NCI-H524 (cell line): ENCODE data around the gene ASH1L.
"Not testable (repeated sequence)": the region's sequence is repeated elsewhere in the genome, so short reads cannot be mapped to it uniquely, and the experiment has no call there.

Source experiments
- DNase-seq, 2 experiments: peaks; one replicate each; lab custom pipeline; 2025; lab: John Stamatoyannopoulos, UW

Gene ASH1L, protein sequence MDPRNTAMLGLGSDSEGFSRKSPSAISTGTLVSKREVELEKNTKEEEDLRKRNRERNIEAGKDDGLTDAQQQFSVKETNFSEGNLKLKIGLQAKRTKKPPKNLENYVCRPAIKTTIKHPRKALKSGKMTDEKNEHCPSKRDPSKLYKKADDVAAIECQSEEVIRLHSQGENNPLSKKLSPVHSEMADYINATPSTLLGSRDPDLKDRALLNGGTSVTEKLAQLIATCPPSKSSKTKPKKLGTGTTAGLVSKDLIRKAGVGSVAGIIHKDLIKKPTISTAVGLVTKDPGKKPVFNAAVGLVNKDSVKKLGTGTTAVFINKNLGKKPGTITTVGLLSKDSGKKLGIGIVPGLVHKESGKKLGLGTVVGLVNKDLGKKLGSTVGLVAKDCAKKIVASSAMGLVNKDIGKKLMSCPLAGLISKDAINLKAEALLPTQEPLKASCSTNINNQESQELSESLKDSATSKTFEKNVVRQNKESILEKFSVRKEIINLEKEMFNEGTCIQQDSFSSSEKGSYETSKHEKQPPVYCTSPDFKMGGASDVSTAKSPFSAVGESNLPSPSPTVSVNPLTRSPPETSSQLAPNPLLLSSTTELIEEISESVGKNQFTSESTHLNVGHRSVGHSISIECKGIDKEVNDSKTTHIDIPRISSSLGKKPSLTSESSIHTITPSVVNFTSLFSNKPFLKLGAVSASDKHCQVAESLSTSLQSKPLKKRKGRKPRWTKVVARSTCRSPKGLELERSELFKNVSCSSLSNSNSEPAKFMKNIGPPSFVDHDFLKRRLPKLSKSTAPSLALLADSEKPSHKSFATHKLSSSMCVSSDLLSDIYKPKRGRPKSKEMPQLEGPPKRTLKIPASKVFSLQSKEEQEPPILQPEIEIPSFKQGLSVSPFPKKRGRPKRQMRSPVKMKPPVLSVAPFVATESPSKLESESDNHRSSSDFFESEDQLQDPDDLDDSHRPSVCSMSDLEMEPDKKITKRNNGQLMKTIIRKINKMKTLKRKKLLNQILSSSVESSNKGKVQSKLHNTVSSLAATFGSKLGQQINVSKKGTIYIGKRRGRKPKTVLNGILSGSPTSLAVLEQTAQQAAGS (N-terminal part only)

DNA sequence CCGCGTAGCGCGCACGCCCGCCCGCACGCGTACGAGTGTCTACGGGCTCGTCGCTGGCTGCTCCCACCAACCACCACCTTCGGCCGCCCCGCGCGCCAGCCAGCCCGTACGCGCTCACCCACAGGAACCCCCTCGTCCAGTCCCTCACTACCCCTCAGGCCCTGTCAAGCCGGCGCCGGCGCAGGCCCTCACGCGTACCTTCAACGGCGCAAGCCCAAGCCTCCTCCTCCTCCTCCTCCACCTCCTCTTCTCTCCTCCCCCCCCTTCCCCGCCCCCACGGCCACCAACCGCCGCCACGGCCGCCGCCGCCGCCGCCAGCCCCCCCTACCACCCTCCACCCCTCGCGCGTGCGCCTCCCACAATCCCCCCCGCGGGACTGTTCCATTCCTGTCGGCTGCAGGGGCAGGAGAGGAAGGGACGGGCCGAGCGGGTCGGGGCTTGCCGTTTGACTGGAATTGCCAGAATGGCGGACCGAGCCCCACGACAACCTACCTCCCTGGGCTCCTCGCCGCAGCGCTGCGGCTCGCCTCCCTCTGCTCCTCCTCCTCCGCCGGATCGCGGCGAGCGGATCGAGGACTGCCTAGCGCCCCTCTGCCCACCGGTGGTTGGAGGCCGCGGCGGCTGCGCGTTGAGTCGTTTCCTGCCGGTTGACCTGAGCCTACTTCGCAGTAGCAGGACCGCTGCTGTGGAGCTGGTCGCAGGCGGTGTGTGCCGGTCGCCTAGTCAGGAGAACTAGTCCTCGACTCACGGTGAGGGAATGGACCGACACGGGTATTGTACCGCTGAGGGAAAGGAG lies at the start of gene ASH1L:
ASH1L (minus strand) TSS at position 223 of the 796 bp plus-strand sequence. CDS start 41,284 bp downstream, outside the sequence.
- peak; percentile 86 to 89 for DNase-seq

DNA sequence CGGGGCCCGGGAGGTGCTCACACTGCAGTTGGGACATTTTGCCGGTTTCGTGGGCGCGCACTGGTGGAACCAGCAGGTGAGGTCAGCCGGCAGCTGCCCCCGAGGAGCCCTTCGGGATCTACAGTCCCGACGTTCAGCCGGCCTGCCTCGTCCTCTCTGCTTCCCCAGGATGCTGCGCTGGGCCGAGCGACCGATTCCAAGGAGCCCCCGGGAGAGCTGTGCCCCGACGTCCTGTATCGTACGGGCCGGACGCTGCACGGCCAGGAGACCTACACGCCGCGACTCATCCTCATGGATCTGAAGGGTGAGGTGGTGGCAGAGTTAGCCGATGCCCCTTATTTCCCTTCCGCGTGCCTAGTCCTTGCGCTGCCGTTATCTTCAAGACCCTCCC lies 47.6 kb upstream of the ASH1L start:
- not testable (repeated sequence) for DNase-seq

- DNase-seq, result peak; percentile 94 to 96
These were observed 47.1 kb upstream of the ASH1L start, which contains the start of gene MSTO1 for GRCh38 chr1:155609515-155610256. Gene MSTO1 (plus strand): TSS chr1:155610218. CDS start chr1:155610249, 31 bp downstream.

DNA sequence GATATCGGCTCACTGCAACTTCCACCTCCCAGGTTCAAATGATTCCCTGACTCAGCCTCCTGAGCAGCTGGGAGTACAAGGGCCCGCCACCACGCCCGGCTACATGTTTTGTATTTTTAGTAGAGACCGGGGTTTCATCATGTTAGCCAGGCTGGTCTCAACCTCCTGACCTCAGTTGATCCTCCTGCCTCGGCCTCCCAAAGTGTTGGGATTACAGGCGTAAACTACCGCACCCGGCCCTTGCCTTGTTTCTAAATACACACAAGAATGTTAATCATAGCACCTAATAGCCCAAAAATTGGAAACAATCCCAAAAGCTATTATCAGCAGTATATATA lies 46.3 kb upstream of the ASH1L start:
- DNase-seq, result no peak

DNA sequence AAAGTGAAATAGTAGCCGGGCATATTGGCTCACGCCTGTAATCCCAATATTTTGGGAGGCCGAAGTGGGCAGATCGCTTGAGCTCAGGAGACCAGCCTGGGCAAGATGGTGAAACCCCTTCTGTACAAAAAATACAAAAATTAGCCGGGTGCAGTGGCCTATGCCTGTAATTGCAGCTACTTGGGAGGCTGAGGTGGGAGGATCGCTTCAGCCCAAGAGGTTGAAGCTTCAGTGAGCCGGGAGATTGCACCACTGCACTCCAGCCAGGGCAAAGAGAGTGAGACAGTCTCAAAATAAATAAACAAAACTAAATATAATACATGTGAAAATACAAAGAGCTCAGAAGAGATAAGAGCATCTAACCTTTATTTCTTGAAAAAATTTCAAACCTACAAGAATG lies 45.1 kb upstream of the ASH1L start:
- no peak for DNase-seq

- not testable (repeated sequence) for DNase-seq
These were observed 37.4 kb upstream of the ASH1L start for GRCh38 chr1:155599828-155600572.

- DNase-seq, result peak; percentile 6 to 57
These were observed 36.3 kb upstream of the ASH1L start for GRCh38 chr1:155598842-155599331.

- DNase-seq, result no peak
These were observed 34.3 kb upstream of the ASH1L start for GRCh38 chr1:155596864-155597263.

- peak; percentile 11 to 52 for DNase-seq
These were observed 33.4 kb upstream of the ASH1L start for GRCh38 chr1:155595877-155596474.

GRCh38 chr1:155591770-155592169 lies 29.2 kb upstream of the ASH1L start:
- DNase-seq, result peak in 1 of 2 experiments; percentile 61

- not testable (repeated sequence) for DNase-seq
These were observed 28.1 kb upstream of the ASH1L start for GRCh38 chr1:155590516-155591247.

DNA sequence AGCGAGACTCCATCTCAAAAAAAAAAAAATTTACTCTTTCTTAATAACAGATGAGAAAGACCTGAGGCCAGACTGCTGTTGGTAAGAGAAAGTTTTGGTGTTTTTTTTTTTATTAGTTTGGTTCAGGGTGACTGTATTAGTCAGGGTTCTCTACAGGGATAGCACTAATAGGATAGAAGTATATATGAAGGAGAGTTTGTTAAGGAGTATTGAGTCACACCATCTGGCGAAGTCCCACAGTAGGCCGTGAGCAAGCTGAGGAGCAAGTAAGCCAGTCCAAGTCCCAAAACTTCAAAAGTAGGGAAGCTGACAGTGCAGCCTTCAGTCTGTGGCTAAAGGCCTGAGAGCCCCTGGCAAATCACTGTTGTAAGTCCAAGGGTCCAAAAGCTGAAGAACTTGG lies 26.7 kb upstream of the ASH1L start:
- not testable (repeated sequence) for DNase-seq

DNA sequence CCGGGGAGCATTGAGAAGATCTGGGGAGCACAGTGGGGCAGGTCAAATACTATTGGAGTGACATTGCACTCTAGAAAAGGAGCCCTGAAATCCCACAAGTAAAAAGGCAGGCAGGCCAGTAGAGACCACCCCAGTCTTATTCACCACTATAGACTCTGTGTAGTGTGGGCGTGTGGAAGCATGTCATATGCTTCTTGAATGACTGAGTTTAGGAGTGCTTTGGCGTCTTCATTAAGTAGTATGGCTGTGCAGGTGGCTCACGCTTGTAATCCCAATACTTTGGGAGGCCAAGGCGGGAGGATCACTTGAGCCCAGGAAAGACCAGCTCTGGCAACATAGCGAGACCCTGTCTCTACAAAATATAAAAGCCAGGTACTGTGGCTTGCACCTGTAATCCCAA lies 21.2 kb upstream of the ASH1L start:
- DNase-seq, result not testable (repeated sequence)

DNA sequence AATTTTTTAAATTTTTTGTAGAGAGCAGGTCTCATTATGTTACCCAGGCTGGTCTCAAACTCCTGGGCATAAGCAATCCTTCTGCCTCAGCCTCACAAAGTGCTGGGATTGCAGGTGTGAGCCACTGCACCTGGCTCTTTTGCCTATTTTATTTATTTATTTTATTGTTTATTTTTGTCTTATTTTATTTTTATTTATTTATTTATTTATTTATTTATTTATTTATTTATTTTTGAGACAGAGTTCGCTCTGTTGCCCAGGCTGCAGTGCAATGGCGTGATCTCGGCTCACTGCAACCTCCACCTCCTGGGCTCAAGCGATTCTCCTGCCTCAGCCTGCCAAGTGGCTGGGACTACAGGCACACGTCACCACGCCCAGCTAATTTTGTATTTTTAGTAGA lies 13.0 kb upstream of the ASH1L start:
- not testable (repeated sequence) for DNase-seq

DNA sequence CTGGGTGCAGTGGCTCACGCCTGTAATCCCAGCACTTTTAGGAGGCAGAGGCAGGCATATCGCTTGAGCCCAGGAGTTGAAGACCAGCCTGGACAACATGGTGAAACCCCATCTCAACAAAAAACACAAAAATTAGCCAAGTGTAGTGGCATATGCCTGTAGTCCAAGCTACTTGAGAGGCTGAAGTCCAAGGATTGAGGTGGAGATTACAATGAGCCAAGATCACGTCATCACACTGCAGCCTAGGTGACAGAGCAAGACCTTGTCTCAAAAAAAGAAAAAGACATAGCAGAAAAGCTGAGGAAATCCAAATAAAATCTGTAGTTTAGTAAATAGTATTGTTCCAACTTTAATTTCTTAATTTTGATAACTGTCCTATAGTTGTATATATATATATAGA lies 11.5 kb upstream of the ASH1L start:
- DNase-seq, result no peak

DNA sequence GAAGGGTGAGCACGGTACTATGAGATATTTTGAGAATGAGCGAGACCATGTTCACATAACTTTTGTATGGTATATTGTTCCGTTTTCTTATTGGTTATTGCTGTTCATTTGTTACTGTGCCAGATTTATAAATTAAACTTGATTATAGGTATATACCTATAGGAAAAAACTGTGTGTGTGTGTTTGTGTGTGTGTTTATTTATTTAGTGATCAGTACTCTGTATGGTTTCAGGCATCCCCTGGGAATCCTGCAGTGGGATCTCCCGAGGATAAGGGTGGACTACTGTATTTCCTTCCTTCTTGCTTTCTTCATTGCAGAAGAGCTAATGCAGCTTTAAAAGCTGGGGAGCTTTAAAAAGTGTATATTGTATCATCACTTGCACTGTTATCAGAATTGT lies 8.0 kb upstream of the ASH1L start:
- no peak for DNase-seq

DNA sequence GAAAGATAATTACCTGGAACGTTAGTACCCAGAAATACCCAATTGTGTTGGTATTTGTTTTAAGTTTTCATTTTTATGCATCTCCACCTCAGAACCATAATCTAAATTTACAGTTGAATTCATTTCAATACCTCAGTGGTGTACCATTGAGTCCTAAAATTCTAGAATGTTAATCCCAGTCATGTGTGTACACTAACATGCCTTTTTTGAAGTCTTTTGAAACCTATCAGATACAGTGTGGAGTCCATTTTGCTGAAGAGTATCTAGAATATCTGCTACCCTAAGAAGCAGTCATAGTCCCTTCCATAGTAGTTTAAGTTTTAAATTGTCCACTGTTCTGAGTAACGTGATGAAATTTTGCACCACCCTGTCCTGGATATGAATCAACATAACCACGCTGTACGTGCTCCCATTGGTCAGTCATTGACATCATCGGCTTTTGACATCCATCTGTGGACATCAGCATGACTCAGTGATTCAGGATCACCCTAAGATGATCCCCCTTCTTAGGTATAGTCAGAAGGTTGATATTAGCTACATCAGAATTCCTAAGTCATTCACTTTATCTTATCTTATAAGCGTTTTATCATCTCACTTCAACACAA lies 7.5 kb upstream of the ASH1L start:
- no peak for DNase-seq

GRCh38 chr1:155563377-155564022 lies 897 bp upstream of the ASH1L start:
- DNase-seq, result not testable (repeated sequence)
